Activated CD8-positive, alpha-beta T cell treated with anti-CD3 and anti-CD28 coated beads for 36 hours (primary cell): Measurements from ENCODE around the gene DAB2IP. TPM values are rescaled to one million over a fixed set of nuclear protein-coding genes. Genes with fewer than 3 reads are reported as not detected.
A peak's percentile ranks its signal among the peaks of the same experiment; 100 is the strongest.

Source experiments
- ATAC-seq: fragments of 200-7000 bp; cut with Tn5 transposase; one replicate; pipeline ENCODE4 v1.10.0; 2021; ENCODE audit warnings: mild to moderate bottlenecking, moderate library complexity
- CTCF ChIA-PET: fragments of 350-600 bp; sonication (Branson Sonifier 250); formaldehyde crosslinking; loops from one replicate; lab custom pipeline; 2021; ENCODE audit warnings: antibody characterized with exemption; lab: Charles Lee
- POLR2A ChIA-PET: fragments of 350-600 bp; sonication (Branson Sonifier 250); formaldehyde crosslinking; loops from one replicate; lab custom pipeline; 2021; ENCODE audit warnings: antibody characterized with exemption; lab: Charles Lee
- DNase-seq: peaks from one replicate; pipeline ENCODE4 v3.0.0-alpha.2; 2020
- H3K27ac Mint-ChIP-seq: one replicate; pipeline ENCODE4 v1.8.0; 2021; ENCODE audit warnings: mild to moderate bottlenecking, mixed read lengths
- H3K27me3 Mint-ChIP-seq: one replicate; pipeline ENCODE4 v1.8.0; 2021; ENCODE audit warnings: mixed read lengths
- H3K36me3 Mint-ChIP-seq: one replicate; pipeline ENCODE4 v1.8.0; 2021; ENCODE audit warnings: low read depth, mixed read lengths
- H3K4me1 Mint-ChIP-seq: one replicate; pipeline ENCODE4 v1.8.0; 2021; ENCODE audit warnings: low read depth, mixed read lengths
- H3K4me3 Mint-ChIP-seq: one replicate; pipeline ENCODE4 v1.8.0; 2021; ENCODE audit warnings: mild to moderate bottlenecking, moderate library complexity, mixed read lengths
- H3K9me3 Mint-ChIP-seq: one replicate; pipeline ENCODE4 v1.8.0; 2021; ENCODE audit warnings: mixed read lengths
- CTCF ChIP-seq: fragments of 200-600 bp; IDR thresholded peaks from one replicate; pipeline ENCODE4 v1.8.0; 2022; ENCODE audit warnings: antibody characterized with exemption, mild to moderate bottlenecking
- intact Hi-C: fragments of 100-400 bp; cut with micrococcal nuclease; formaldehyde crosslinking; loops from one replicate; pipeline ENCODE4 v1.10.0; 2022
- total RNA-seq, 2 experiments: library from RNA; stranded (reverse); gene quantifications; one replicate each; pipeline ENCODE4 v1.2.3, GENCODE V29; 2021

Gene DAB2IP
- total RNA-seq, 2 experiments from 2014 or later = 0.54 to 1.5 TPM

- no peak overlapping the region for H3K27ac Mint-ChIP-seq
- no peak for TF ChIP-seq CTCF
- no peaks in the 10 kb centered on the region for H3K9me3 Mint-ChIP-seq
- intact Hi-C loops = no loop called here
- ATAC-seq (no peak), DNase-seq (no peak)
- CTCF ChIA-PET = interaction anchor here (2.3 to 2.7 kb wide), 2 partner anchors 10 to 147 kb away, joined by 10 to 13 read pairs; no protein-coding TSS in a partner anchor
- no peak overlapping the region for H3K4me3 Mint-ChIP-seq
- H3K27me3 Mint-ChIP-seq = peaks cover 28% of the 10 kb centered on the region
- peaks cover 5% of the 10 kb centered on the region for H3K4me1 Mint-ChIP-seq
- POLR2A ChIA-PET = interaction anchor here (0.7 to 1.4 kb wide), 2 partner anchors 14 to 288 kb away, joined by 3 read pairs; no protein-coding TSS in a partner anchor
- H3K36me3 Mint-ChIP-seq = no peaks in the 10 kb centered on the region
Measured at GRCh38 chr9:121696930-121697329, 45.5 kb downstream of the DAB2IP start.

- ChIA-PET CTCF (interaction anchor here (0.5 to 2.7 kb wide), 5 partner anchors 12 to 400 kb away, joined by 3 to 13 read pairs (median 3); no protein-coding TSS in a partner anchor), POLR2A (interaction anchor here (0.6 kb wide), 1 partner anchor 20 kb away, joined by 3 read pairs; no protein-coding TSS in a partner anchor)
- intact Hi-C loops = no loop called here
- DNase-seq (peak; percentile 74), ATAC-seq (peak; percentile 70)
- H3K36me3 Mint-ChIP-seq = no peaks in the 10 kb centered on the region
- H3K27ac Mint-ChIP-seq = no peak overlapping the region
- no peak for TF ChIP-seq CTCF
- H3K9me3 Mint-ChIP-seq = no peaks in the 10 kb centered on the region
- H3K4me3 Mint-ChIP-seq = peak overlapping the region; percentile 26
- peaks cover 28% of the 10 kb centered on the region for H3K27me3 Mint-ChIP-seq
- peaks cover 5% of the 10 kb centered on the region for H3K4me1 Mint-ChIP-seq
Measured at GRCh38 chr9:121698627-121699570, 47.5 kb downstream of the DAB2IP start.

GRCh38 chr9:121699571-121700164 lies 48.2 kb downstream of the DAB2IP start:
- Mint-ChIP-seq H3K4me3 (peak overlapping the region; percentile 12), H3K27ac (no peak overlapping the region), H3K4me1 (peaks cover 5% of the 10 kb centered on the region), H3K27me3 (peaks cover 31% of the 10 kb centered on the region), H3K36me3 (no peaks in the 10 kb centered on the region), H3K9me3 (no peaks in the 10 kb centered on the region)
- no peak for TF ChIP-seq CTCF
- ATAC-seq (peak; percentile 19), DNase-seq (peak; percentile 7)
- ChIA-PET POLR2A (interaction anchor here (0.6 kb wide), 2 partner anchors 20 to 906 kb away, joined by 3 read pairs; no protein-coding TSS in a partner anchor), CTCF (interaction anchor here (0.5 kb wide), 1 partner anchor 400 kb away, joined by 3 read pairs; no protein-coding TSS in a partner anchor)
- intact Hi-C loops = no loop called here

GRCh38 chr9:121700165-121700831 lies 48.9 kb downstream of the DAB2IP start:
- ChIA-PET POLR2A (interaction anchor here (0.6 kb wide), 1 partner anchor 906 kb away, joined by 3 read pairs; no protein-coding TSS in a partner anchor), CTCF (no interaction called here)
- Mint-ChIP-seq H3K4me3 (peak overlapping the region; percentile 12), H3K9me3 (no peaks in the 10 kb centered on the region), H3K36me3 (no peaks in the 10 kb centered on the region), H3K27ac (no peak overlapping the region), H3K27me3 (peaks cover 31% of the 10 kb centered on the region), H3K4me1 (peaks cover 5% of the 10 kb centered on the region)
- TF ChIP-seq CTCF = no peak
- intact Hi-C loops = no loop called here
- DNase-seq (peak; percentile 37), ATAC-seq (peak; percentile 32)
